MV-4-11 (cell line): ENCODE measurements around the gene KIF21B.
"Not testable (repeated sequence)": the region's sequence is repeated elsewhere in the genome, so short reads cannot be mapped to it uniquely, and the experiment has no call there.

Experiments
- DNase-seq: peaks from one replicate; lab custom pipeline; 2025; lab: John Stamatoyannopoulos, UW

Gene KIF21B

GRCh38 chr1:200971428-200971903 is 52.0 kb downstream of the KIF21B start:
- DNase-seq: no peak

- DNase-seq: no peak
These were observed 52.6 kb downstream of the KIF21B start for GRCh38 chr1:200970771-200971427.

- no peak for DNase-seq
These were observed 53.6 kb downstream of the KIF21B start for GRCh38 chr1:200969726-200970561.

GRCh38 chr1:200968469-200969410 is 54.8 kb downstream of the KIF21B start:
- DNase-seq: no peak

- DNase-seq: no peak
These were observed 55.6 kb downstream of the KIF21B start for GRCh38 chr1:200967693-200968468.

- no peak for DNase-seq
These were observed 56.6 kb downstream of the KIF21B start for GRCh38 chr1:200966934-200967333.

- DNase-seq: no peak
These were observed 58.3 kb downstream of the KIF21B start for GRCh38 chr1:200965111-200965805.

- not testable (repeated sequence) for DNase-seq
These were observed 59.6 kb downstream of the KIF21B start for GRCh38 chr1:200963888-200964287.

GRCh38 chr1:200963076-200963475 is 60.4 kb downstream of the KIF21B start:
- DNase-seq: no peak

- no peak for DNase-seq
These were observed 60.9 kb downstream of the KIF21B start for GRCh38 chr1:200962631-200963030.

GRCh38 chr1:200962151-200962550 is 61.4 kb downstream of the KIF21B start:
- not testable (repeated sequence) for DNase-seq

- DNase-seq: no peak
These were observed 62.6 kb downstream of the KIF21B start for GRCh38 chr1:200960948-200961340.

- DNase-seq: no peak
These were observed 63.1 kb downstream of the KIF21B start for GRCh38 chr1:200960236-200960947.

- no peak for DNase-seq
These were observed 64.0 kb downstream of the KIF21B start for GRCh38 chr1:200959411-200959921.

- DNase-seq: no peak
These were observed 64.9 kb downstream of the KIF21B start for GRCh38 chr1:200958597-200958996.

- DNase-seq: no peak
These were observed 69.1 kb downstream of the KIF21B start for GRCh38 chr1:200954434-200954833.

GRCh38 chr1:200951016-200951415 is 72.5 kb downstream of the KIF21B start:
- DNase-seq: no peak

- no peak for DNase-seq
These were observed 73.9 kb downstream of the KIF21B start for GRCh38 chr1:200949626-200950025.

- no peak for DNase-seq
These were observed 76.4 kb downstream of the KIF21B start for GRCh38 chr1:200947059-200947566.

GRCh38 chr1:200945111-200945510 is 78.4 kb downstream of the KIF21B start:
- no peak for DNase-seq
